HUDEP-2 (cell line): ENCODE data around the gene ZCCHC4.
A peak's percentile ranks its signal among the peaks of the same experiment; 100 is the strongest.
"Not testable (repeated sequence)": the region's sequence is repeated elsewhere in the genome, so short reads cannot be mapped to it uniquely, and the experiment has no call there.

Experiments
- DNase-seq, 76 experiments: peaks; one replicate each; lab custom pipeline; 2025; ENCODE audit not compliant: unreplicated experiment in 76 of 76; lab: John Stamatoyannopoulos, UW

ZCCHC4 gene

DNA sequence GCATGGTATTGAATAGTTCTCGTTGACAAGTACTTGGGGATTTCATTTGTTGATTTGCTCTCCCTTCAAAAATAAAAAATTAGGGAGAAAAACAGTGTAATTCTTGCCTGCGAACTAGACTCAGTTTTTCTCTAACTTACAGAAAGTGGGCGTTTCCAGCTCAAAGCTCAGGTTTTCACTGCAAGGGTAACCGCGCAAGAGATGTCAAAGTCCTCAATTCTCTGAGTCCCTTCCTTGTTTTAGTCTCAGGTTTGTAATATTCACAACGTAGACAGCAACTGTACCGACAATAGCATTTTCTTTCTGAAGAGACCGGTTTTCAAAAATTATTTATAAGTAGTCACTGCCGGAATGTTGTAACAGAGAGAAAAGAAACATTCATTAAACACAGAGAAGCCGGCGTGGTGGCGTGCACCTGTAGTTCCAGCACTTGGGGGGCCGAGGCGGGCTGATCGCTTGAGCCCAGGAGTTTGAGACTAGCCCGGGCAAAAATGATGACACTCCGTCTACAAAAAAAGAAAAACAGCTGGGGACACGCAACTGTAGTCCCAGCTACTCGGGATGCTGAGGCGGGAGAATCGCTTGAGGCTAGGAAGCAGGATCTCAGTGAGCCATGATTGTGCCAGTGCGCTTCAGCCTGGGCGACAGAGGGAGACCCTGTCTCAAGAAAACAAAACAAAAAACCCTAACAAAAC is 774 bp downstream of the ZCCHC4 start:
- no peak for DNase-seq

DNA sequence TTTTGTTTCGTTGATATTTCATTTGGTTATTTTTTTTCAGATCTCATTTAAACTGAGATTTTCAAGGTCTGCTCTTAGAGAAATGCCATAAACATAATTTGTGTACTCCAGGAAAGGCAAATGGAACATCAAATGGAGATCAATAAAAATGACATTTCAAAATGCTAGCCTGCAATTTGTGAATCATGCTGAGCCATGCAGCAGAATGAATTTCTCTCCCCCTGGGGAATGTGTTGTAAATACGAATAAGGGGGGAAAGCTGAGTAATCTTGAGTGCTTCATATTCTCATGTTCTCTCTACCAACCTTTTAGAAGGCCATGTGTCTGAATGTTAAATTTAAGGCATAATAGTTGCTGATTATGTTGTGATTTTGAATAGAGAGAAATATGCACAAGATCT is 7.8 kb downstream of the ZCCHC4 start:
- no peak for DNase-seq

GRCh38 chr4:25320773-25321172 is 8.2 kb downstream of the ZCCHC4 start:
- DNase-seq, result no peak

- DNase-seq, result no peak
Observed at GRCh38 chr4:25321703-25322102, 9.1 kb downstream of the ZCCHC4 start.

- not testable (repeated sequence) for DNase-seq
Observed at GRCh38 chr4:25328463-25328862, 15.9 kb downstream of the ZCCHC4 start.

DNA sequence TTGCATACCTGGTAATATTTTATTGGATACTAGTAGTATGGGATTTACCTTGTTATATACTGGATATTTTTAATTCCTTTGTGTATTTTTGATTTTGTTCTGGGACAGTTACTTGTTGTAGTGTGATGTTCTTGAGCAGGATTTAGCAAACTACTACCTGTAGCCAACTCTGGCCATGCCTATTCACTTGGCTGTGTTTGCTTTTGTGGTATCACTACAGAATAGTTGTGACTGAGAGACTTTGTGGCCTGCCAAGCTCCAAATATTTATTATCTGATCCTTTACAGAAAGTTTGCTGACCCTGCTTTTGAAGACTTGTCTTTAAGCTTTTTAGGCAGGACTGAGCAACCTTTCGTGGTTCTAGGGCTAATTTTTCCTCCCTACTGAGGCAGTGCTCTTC is 17.8 kb downstream of the ZCCHC4 start:
- DNase-seq, result no peak

- no peak for DNase-seq
Observed at GRCh38 chr4:25330905-25331808, 18.6 kb downstream of the ZCCHC4 start.

- no peak for DNase-seq
Observed at GRCh38 chr4:25343671-25344070, 31.1 kb downstream of the ZCCHC4 start.

GRCh38 chr4:25345744-25346143 is 33.2 kb downstream of the ZCCHC4 start:
- no peak for DNase-seq

- DNase-seq, result no peak
Observed at GRCh38 chr4:25346913-25347312, 34.3 kb downstream of the ZCCHC4 start.

- DNase-seq, result no peak
Observed at GRCh38 chr4:25347473-25347872, 34.9 kb downstream of the ZCCHC4 start.

GRCh38 chr4:25347971-25348370 is 35.4 kb downstream of the ZCCHC4 start:
- DNase-seq, result no peak

GRCh38 chr4:25350561-25350960 is 38.0 kb downstream of the ZCCHC4 start:
- DNase-seq, result no peak

DNA sequence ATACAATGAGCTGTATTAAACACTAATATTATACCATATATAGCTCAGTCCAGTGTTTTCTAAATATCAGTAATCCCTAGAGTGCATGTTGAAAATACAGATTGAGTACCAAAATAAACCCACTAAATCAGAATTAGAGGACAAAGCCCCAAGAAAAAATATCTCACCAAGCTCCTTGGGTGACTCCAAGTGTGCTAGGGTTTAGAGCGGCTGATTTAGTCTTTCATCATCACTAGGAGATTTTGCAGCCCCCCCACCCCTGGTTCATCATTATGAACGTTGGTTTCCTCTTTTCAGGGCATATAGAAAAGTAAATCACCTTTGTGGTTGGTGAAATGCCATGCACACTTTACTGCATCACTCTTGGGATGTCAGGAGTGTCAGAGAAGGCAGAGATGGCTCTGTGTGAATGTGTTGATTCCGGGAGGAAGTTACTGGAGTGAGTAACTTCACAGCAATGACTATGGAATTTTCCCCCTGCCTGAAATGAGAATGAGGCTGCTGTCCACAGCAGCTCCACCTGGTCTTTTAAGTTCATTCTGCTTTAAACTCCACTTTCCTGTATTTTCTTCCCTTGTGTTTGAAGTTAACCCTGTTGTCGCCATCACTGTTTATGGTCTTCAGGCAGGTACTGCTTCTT is 39.3 kb downstream of the ZCCHC4 start:
- DNase-seq, result no peak

DNA sequence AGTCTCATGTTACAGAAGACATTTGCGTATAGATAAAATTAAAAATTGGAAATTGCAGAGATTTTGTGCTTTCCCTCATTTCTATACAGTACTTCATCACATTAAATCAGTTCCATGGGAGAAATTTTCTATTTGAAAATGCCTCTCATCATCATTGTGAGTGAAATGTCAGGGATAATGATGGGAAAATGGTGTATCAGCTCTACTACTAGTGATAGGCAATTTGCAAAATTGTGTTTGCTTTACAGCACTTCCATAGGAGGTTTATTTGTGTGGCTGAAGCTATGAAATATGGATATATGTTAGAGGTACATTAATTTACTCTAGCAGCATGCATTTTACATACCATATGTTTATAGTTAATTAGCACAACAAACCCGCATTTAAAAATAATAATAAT is 43.5 kb downstream of the ZCCHC4 start:
- DNase-seq, result no peak

DNA sequence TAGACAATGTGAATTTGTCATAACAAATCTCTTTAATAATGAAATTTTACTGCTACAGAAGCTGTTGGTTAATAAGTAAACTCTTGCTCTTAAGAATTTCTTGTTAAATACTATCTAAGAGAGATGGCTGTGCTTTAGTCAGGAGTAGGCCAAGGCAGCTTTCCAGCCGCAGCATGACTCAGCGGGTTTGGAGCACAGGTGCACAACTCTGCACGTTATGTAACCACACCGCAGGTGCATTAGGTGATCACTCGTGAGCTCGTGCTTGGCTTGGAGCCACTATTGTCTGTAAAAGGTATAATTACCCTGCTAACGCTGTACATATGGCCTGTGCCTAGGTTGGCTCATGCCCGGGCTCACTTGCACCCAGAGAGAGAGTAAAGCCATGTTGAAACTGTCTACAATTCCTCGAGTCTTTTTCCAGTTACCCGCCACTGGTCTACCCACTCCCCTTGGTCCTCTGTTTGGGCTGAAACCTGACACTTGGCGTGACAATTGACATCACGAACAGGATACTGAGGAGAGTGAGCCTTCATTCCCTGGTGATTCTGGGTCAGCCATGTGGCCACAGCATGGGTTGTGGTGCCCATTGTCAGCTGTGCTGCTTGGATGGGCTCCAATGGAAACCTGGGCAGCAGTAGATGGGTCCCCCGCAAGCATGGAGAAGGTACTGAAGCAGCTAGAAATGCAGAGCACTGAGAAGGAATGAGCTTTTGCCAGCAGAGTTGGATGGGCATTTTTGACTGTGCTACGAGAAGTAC is 46.1 kb downstream of the ZCCHC4 start:
- no peak for DNase-seq

DNA sequence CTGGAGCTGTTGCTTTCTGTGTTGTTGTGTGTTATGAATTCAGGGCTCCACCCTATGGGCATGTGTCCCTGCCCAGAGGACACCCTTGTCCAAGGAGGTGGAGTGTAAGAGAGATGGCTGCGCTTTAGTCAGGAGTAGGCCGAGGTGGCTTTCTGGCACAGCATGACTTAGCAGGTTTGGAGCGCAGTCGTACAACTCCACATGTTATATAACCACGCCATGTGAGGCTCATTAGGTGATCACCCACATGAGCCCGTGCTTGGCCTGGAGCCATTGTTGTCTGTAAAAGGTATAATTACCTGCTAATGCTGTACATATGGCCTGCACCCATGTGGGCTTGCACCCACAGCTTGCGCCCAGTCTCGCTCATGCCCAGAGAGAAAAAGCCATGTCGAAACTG is 48.7 kb downstream of the ZCCHC4 start:
- DNase-seq, result no peak

DNA sequence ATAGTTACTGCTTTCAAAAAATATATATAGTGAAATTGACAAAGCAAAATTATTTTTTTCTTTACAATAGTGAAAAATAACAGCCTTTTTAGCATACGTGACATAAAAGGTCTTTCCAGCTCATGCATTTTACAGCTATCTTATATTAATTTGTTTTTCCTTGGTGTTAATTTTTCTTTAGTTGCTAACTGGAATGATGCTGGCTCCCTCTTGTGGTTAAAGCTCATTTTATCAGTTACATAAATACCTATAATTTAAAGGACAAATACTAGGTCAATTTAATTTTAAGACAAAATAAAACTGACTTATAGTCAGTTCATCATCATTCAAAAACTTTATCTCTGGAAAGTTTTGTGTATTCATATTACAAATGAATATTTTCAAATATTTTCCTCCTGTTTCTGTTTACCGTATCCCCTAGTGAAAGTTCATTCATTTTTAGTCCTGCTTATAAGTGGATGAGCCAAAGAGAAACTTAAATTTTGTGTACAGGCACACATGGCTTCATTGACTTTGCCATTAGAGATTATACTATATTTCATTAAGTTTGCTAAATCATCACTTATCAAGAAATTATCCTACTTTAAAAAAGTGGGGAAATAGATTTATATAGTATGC is 54.5 kb downstream of the ZCCHC4 start:
- peak in 16 of 76 experiments; percentile 3 to 44 (median 19) for DNase-seq

GRCh38 chr4:25367877-25368276 is 55.3 kb downstream of the ZCCHC4 start:
- no peak for DNase-seq

DNA sequence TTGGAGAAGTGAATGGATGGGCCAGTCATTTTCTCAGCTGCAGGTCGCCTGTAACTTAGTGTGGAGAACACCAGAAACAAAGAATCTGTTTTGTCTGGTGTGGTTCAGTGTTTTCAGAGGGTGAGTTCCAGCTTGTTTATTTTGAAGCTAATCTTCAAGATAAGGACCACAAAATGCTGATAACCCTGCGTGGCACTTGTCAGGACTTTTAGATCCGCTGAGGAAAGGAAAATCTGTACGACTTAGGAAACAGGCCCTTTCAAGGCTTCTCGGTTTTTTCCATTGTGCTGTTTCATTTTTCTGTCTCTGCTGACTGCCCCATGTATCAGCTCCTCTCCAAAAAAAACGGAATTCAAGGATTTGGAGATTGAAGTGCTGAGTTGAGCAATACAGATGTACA is 55.7 kb downstream of the ZCCHC4 start:
- no peak for DNase-seq
